K562 (cell line): ENCODE results near the gene DXO. TPM values are rescaled to one million over a fixed set of nuclear protein-coding genes. Genes with fewer than 3 reads are reported as not detected.
A peak's percentile ranks its signal among the peaks of the same experiment; 100 is the strongest.

Experiments used
- ARNT ChIP-seq, 2 experiments: fragments of 450-650 bp; IDR thresholded peaks; 2 replicates each; pipeline ENCODE4 v1.6.1; 2016; ENCODE audit warnings: mild to moderate bottlenecking in 1 of 2
- BMI1 ChIP-seq: fragments of 150-350 bp; IDR thresholded peaks from 2 replicates; pipeline ENCODE4 v1.6.1; 2014; ENCODE audit warnings: low read length
- DIDO1 ChIP-seq: fragments of 450-650 bp; IDR thresholded peaks from 2 replicates; pipeline ENCODE4 v1.6.1; 2016; ENCODE audit warnings: low read depth, missing biosample characterization, missing genetic modification characterization
- GABPA ChIP-seq: fragments of 200-800 bp; sonication (Bioruptor generic); conservative IDR thresholded peaks from 2 replicates; pipeline ENCODE4 v1.6.1; 2016; ENCODE audit warnings: low read depth, missing genetic modification characterization, missing compliant biosample characterization
- ID3 ChIP-seq, 2 experiments: fragments of 250-450 bp in 1 of 2; fragments of 450-650 bp in 1 of 2; sonication (Bioruptor Pico) in 1 of 2; IDR thresholded peaks; 2 replicates each; pipeline versions ENCODE4 v1.6.1 to v1.8.0; 2016 to 2021; ENCODE audit warnings: mild to moderate bottlenecking in 2 of 2, moderate library complexity in 2 of 2, missing compliant biosample characterization in 1 of 2, missing genetic modification characterization in 1 of 2
- JUND ChIP-seq, 2 experiments: IDR thresholded peaks; 2 replicates in 1 of 2; 3 replicates in 1 of 2; pipeline ENCODE4 v1.6.1; 2011; ENCODE audit warnings: borderline replicate concordance in 2 of 2, low read depth in 2 of 2, low read length in 2 of 2, improper control_type of control experiment in 1 of 2, missing biosample characterization in 1 of 2, missing genetic modification characterization in 1 of 2, missing genetic modification reagents in 1 of 2
- KDM1A ChIP-seq, 2 experiments: fragments of 450-650 bp; IDR thresholded peaks; 2 replicates each; pipeline ENCODE4 v1.6.1; 2016; ENCODE audit warnings: mild to moderate bottlenecking in 2 of 2
- KDM2B ChIP-seq: fragments of 250-450 bp; sonication (Bioruptor Pico); IDR thresholded peaks from 2 replicates; pipeline ENCODE4 v1.8.0; 2021; ENCODE audit warnings: mild to moderate bottlenecking, moderate library complexity
- LARP7 ChIP-seq: fragments of 450-650 bp; IDR thresholded peaks from 2 replicates; pipeline ENCODE4 v1.6.1; 2016
- MBD2 ChIP-seq: sonication (generic); IDR thresholded peaks from 2 replicates; pipeline ENCODE4 v1.6.1; 2016; ENCODE audit warnings: low read depth, borderline replicate concordance
- MED1 ChIP-seq: sonication (generic); formaldehyde crosslinking; IDR thresholded peaks from 2 replicates; pipeline ENCODE4 v1.8.1; 2023; ENCODE audit warnings: missing genetic modification reagents, borderline replicate concordance
- NEUROD1 ChIP-seq: fragments of 150-350 bp; IDR thresholded peaks from 2 replicates; pipeline ENCODE4 v1.6.1; 2014; ENCODE audit warnings: borderline replicate concordance, low read length, low read depth; ENCODE audit not compliant: partially characterized antibody
- POLR2AphosphoS5 ChIP-seq: IDR thresholded peaks from 2 replicates; pipeline ENCODE4 v1.6.1; 2011; ENCODE audit warnings: mild to moderate bottlenecking, low read depth, low read length, moderate library complexity; ENCODE audit not compliant: control insufficient read depth, insufficient read depth
- RAD51 ChIP-seq: fragments of 450-650 bp; IDR thresholded peaks from 2 replicates; pipeline ENCODE4 v1.7.1; 2016; ENCODE audit warnings: low read depth, mild to moderate bottlenecking, borderline replicate concordance
- SREBF1 ChIP-seq: fragments of 150-350 bp; IDR thresholded peaks from 2 replicates; pipeline ENCODE4 v1.6.1; 2014; ENCODE audit warnings: antibody characterized with exemption, low read depth, low read length, borderline replicate concordance
- SRF ChIP-seq, 2 experiments: fragments of 250-450, 450-650 bp in 1 of 2; sonication (Bioruptor Pico) in 1 of 2; sonication (generic) in 1 of 2; formaldehyde crosslinking; IDR thresholded peaks; 2 replicates each; pipeline versions ENCODE4 v1.5.0 to v1.5.1; 2020 to 2022; ENCODE audit warnings: mild to moderate bottlenecking in 1 of 2, missing genetic modification reagents in 1 of 2
- TBL1XR1 ChIP-seq, 2 experiments: IDR thresholded peaks; 2 replicates each; pipeline ENCODE4 v1.6.1; 2012; ENCODE audit warnings: improper control_type of control experiment in 2 of 2, low read length in 2 of 2, mild to moderate bottlenecking in 1 of 2
- TRIM24 ChIP-seq, 2 experiments: fragments of 450-650 bp; IDR thresholded peaks; 2 replicates each; pipeline ENCODE4 v1.6.1; 2016
- ZNF24 ChIP-seq: fragments of 450-650 bp; IDR thresholded peaks from 2 replicates; pipeline ENCODE4 v1.6.1; 2016
- ZNF41 ChIP-seq: fragments of 250-450 bp; sonication (Bioruptor Pico); conservative IDR thresholded peaks from 2 replicates; pipeline ENCODE4 v1.4.0; 2020; ENCODE audit warnings: mild to moderate bottlenecking
- ZNF561 ChIP-seq: fragments of 450-650 bp; formaldehyde crosslinking; conservative IDR thresholded peaks from 2 replicates; pipeline ENCODE4 v1.4.0; 2020; ENCODE audit warnings: mild to moderate bottlenecking, moderate library complexity
- ZNF639 ChIP-seq, 2 experiments: fragments of 200-800 bp in 1 of 2; sonication (Bioruptor generic) in 1 of 2; sonication (generic) in 1 of 2; formaldehyde crosslinking in 1 of 2; IDR thresholded peaks in 1 of 2; conservative IDR thresholded peaks in 1 of 2; 2 replicates each; pipeline versions ENCODE4 v1.5.0 to v1.6.1; 2016 to 2020; ENCODE audit warnings: missing compliant biosample characterization in 1 of 2, missing genetic modification characterization in 1 of 2, missing genetic modification reagents in 1 of 2
- ZNF644 ChIP-seq: fragments of 200-800 bp; sonication (Bioruptor generic); IDR thresholded peaks from 2 replicates; pipeline ENCODE4 v1.6.1; 2016; ENCODE audit warnings: low read depth, missing genetic modification characterization, missing compliant biosample characterization
- ZNF655 ChIP-seq: fragments of 250-450 bp; sonication (Bioruptor Pico); IDR thresholded peaks from 2 replicates; pipeline ENCODE4 v1.5.0; 2021
- ZNF76 ChIP-seq: fragments of 250-450 bp; sonication (Bioruptor Pico); IDR thresholded peaks from 2 replicates; pipeline ENCODE4 v1.4.0; 2020; ENCODE audit warnings: mild to moderate bottlenecking, moderate library complexity, borderline replicate concordance
- polyA plus RNA-seq, 8 experiments: library from polyadenylated mRNA; depleted of rRNA in 4 of 8; stranded (reverse) in 5 of 8; unstranded in 3 of 8; fragments of >200 nt; fragmentation: Nextera tagmentation in 2 of 8; fragmentation: Illumina TruSeq in 1 of 8; extraction: Ambion mirVana in 2 of 8; extraction: Trizol in 1 of 8; gene quantifications; 2 replicates each; pipeline versions ENCODE4 v1.2.1 to v1.2.3, GENCODE V29; 2011 to 2014; ENCODE audit warnings: inconsistent platforms in 1 of 8, missing spikeins in 1 of 8
- total RNA-seq, 7 experiments: library from RNA; depleted of rRNA in 6 of 7; stranded (reverse); fragments of >200 nt in 6 of 7; fragmentation: Illumina TruSeq in 2 of 7; extraction: Trizol in 2 of 7; gene quantifications; 2 replicates each; pipeline versions ENCODE4 v1.2.1 to v1.2.3, GENCODE V29; 2011 to 2021; ENCODE audit warnings: low replicate concordance in 1 of 7

The DXO gene
- total and polyA plus RNA-seq, 9 of the 15 experiments (the other 6 are each of a cell fraction or from before 2014, with no cell fraction given), result 6.4 to 35.1 (median 19.4) TPM

GRCh38 chr6:31971279-31971992 lies 502 bp downstream of the DXO start (continued):
- peak; percentile 94; the same call in 1 of the 2 replicates for TF ChIP-seq ZNF76 (CRISPR knock-in tag)
- TF ChIP-seq ARNT (IDR thresholded peaks at IDR 0.05), result peak; percentile 24 to 38; a peak in 1 of 4 replicates
- TF ChIP-seq DIDO1 (tag), result no peak
- no peak for TF ChIP-seq TRIM24 (IDR thresholded peaks at IDR 0.05)
- peak; percentile 27; the same call in 1 of the 2 replicates for TF ChIP-seq RAD51
- TF ChIP-seq ZNF655 (CRISPR knock-in tag), result peak; percentile 74; the same call in 1 of the 2 replicates
- peak; percentile 30; the same call in 1 of the 2 replicates for TF ChIP-seq POLR2AphosphoS5
- no peak for TF ChIP-seq SREBF1
- TF ChIP-seq ZNF561 (CRISPR knock-in tag), result no peak
- TF ChIP-seq SRF (CRISPR knock-in tag; IDR thresholded peaks at IDR 0.05), result 0 out of 4 replicates have a peak, but pooled peaks of 1 of the 2 experiments have one; percentile 34
- TF ChIP-seq NEUROD1, result no peak
- TF ChIP-seq BMI1, result no peak
- TF ChIP-seq ZNF644 (tag), result 0 out of 2 replicates have a peak, but pooled peaks have one; percentile 8
- 0 out of 2 replicates have a peak, but pooled peaks have one; percentile 27 for TF ChIP-seq LARP7
- TF ChIP-seq ZNF24, result no peak
- peak; percentile 98 for TF ChIP-seq JUND (IDR thresholded peaks at IDR 0.05; ENCODE audit: borderline replicate concordance, low read depth, low read length)
- no peak; the same call in 1 of the 3 replicates for TF ChIP-seq JUND (tag; IDR thresholded peaks at IDR 0.05; ENCODE audit: borderline replicate concordance, low read depth, low read length)
- TF ChIP-seq KDM2B, result no peak
- no peak for TF ChIP-seq GABPA (tag)
- peak in 1 of 2 experiments; percentile 89; a peak in 1 of 4 replicates for TF ChIP-seq KDM1A (IDR thresholded peaks at IDR 0.05)
- peak; percentile 82 for TF ChIP-seq ZNF41 (CRISPR knock-in tag)
- TF ChIP-seq ID3 (CRISPR knock-in tag; IDR thresholded peaks at IDR 0.05), result peak; percentile 68; the same call in 1 of the 2 replicates
- no peak for TF ChIP-seq ID3 (tag; IDR thresholded peaks at IDR 0.05)
- 0 out of 4 replicates have a peak, but pooled peaks of 1 of the 2 experiments have one; percentile 5 for TF ChIP-seq TBL1XR1 (IDR thresholded peaks at IDR 0.05; ENCODE audit: low read length in 2 of 2)
- peak; percentile 48; the same call in 1 of the 2 replicates for TF ChIP-seq MBD2
- TF ChIP-seq MED1 (CRISPR knock-in tag), result no peak
- TF ChIP-seq ZNF639 (CRISPR knock-in tag; conservative IDR thresholded peaks at IDR 0.05 in 1 of 2, IDR thresholded peaks at IDR 0.05 in 1 of 2), result no peak
